Measurements from ENCODE around the gene PLPPR5. TPM values are rescaled to one million over a fixed set of nuclear protein-coding genes. Genes with fewer than 3 reads are reported as not detected.

PLPPR5 gene
- total RNA-seq, 1 experiment from 2014 or later = not detected

GRCh38 chr1:99003581-99004253 is 944 bp downstream of the PLPPR5 start:
- no peaks in the 10 kb centered on the region for H3K27me3 ChIP-seq (ENCODE audit: insufficient read depth, low read length)
- H3K4me3 ChIP-seq (replicated peaks in 1 of 2; ENCODE audit: low read depth in 1 of 2, low read length in 2 of 2) = no peak overlapping the region
- H3K27ac ChIP-seq (ENCODE audit: low read depth, low read length) = no peak overlapping the region
- no peaks in the 10 kb centered on the region for H3K9me3 ChIP-seq (ENCODE audit: control insufficient read depth in 1 of 2, insufficient read depth in 1 of 2, low read depth in 1 of 2, low read length in 2 of 2)
- no peaks in the 10 kb centered on the region for H4K20me1 ChIP-seq (ENCODE audit: insufficient read depth)
- ATAC-seq (no peak), DNase-seq (ENCODE audit: low read depth, low spot score) (no peak)
- intact Hi-C loops (cut with micrococcal nuclease) = no loop called here
- no TSS peak for BruUV-seq (replicated peaks)
- no peaks in the 10 kb centered on the region for H3K4me1 ChIP-seq (ENCODE audit: control insufficient read depth in 1 of 2, insufficient read depth in 2 of 2, low read length in 2 of 2)
- no peak for TF ChIP-seq ELF1 (IDR thresholded peaks at IDR 0.05; ENCODE audit: borderline replicate concordance, low read depth)
- no peak for TF ChIP-seq EGR1 (IDR thresholded peaks at IDR 0.05; ENCODE audit: low read depth)
- TF ChIP-seq TCF7L2 (IDR thresholded peaks at IDR 0.05; ENCODE audit: borderline replicate concordance, extremely low read depth, insufficient read depth, insufficient read length) = no peak
- no peak for TF ChIP-seq EZH2 (IDR thresholded peaks at IDR 0.05)
- H3K36me3 ChIP-seq (ENCODE audit: control insufficient read depth in 1 of 2, insufficient read depth in 2 of 2, low read length in 2 of 2) = no peaks in the 10 kb centered on the region
- H3K9ac ChIP-seq (ENCODE audit: low read length) = no peak overlapping the region
- H3K4me2 ChIP-seq (ENCODE audit: low read length) = no peak overlapping the region
- ChIA-PET CTCF (no interaction called here), RAD21 (ENCODE audit: low non-redundant PET in 1 of 2, low total read pairs in 2 of 2, uncharacterized antibody in 2 of 2, unreplicated experiment in 2 of 2) (no interaction called here), POLR2A (no interaction called here)
- no peak overlapping the region for H2AFZ ChIP-seq (ENCODE audit: low read depth, low read length, poor library complexity, severe bottlenecking)
- H3K79me2 ChIP-seq (ENCODE audit: insufficient read depth, low read length) = no peaks in the 10 kb centered on the region
- no peaks in the 10 kb centered on the region for H3K9me2 ChIP-seq (ENCODE audit: insufficient read depth)

DNA sequence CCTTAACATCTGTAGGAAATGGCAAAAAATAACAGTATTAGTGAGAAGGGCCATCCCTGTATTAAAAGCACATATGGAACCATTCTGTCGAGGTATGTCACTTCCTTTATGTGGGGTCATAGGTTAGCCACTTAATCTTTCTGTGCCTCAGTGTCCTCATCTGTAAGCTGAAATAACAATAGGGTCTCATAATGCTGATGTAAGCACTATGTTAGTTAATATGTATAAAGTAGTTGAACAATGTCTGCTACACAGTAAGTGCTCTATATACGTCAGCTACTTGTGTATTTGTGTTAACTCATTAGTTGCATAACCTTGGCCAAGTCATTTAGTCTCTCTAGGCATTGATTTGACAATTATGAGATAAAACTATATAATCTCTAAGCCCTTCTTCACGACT is 11.8 kb downstream of the PLPPR5 start:
- Histone ChIP-seq H4K20me1 (ENCODE audit: insufficient read depth) (no peaks in the 10 kb centered on the region), H3K4me2 (ENCODE audit: low read length) (no peak overlapping the region), H2AFZ (ENCODE audit: low read depth, low read length, poor library complexity, severe bottlenecking) (no peak overlapping the region), H3K27me3 (ENCODE audit: insufficient read depth, low read length) (no peaks in the 10 kb centered on the region), H3K79me2 (ENCODE audit: insufficient read depth, low read length) (no peaks in the 10 kb centered on the region), H3K4me1 (ENCODE audit: control insufficient read depth in 1 of 2, insufficient read depth in 2 of 2, low read length in 2 of 2) (0 out of 4 replicates have a peak, but pooled peaks cover 0 to 5% of the 10 kb centered on the region in 2 experiments), H3K9ac (ENCODE audit: low read length) (no peak overlapping the region), H3K36me3 (ENCODE audit: control insufficient read depth in 1 of 2, insufficient read depth in 2 of 2, low read length in 2 of 2) (no peaks in the 10 kb centered on the region), H3K9me3 (ENCODE audit: control insufficient read depth in 1 of 2, insufficient read depth in 1 of 2, low read depth in 1 of 2, low read length in 2 of 2) (no peaks in the 10 kb centered on the region), H3K27ac (ENCODE audit: low read depth, low read length) (no peak overlapping the region), H3K4me3 (replicated peaks in 1 of 2; ENCODE audit: low read depth in 1 of 2, low read length in 2 of 2) (no peak overlapping the region), H3K9me2 (ENCODE audit: insufficient read depth) (no peaks in the 10 kb centered on the region)
- intact Hi-C loops (cut with micrococcal nuclease) = loop anchor here (10.0 kb wide), 1 partner anchor 712 kb away; no protein-coding TSS in a partner anchor
- DNase-seq (ENCODE audit: low read depth, low spot score) (no peak), ATAC-seq (no peak)
- ChIA-PET POLR2A (no interaction called here), RAD21 (ENCODE audit: low non-redundant PET in 1 of 2, low total read pairs in 2 of 2, uncharacterized antibody in 2 of 2, unreplicated experiment in 2 of 2) (no interaction called here), CTCF (no interaction called here)
- TF ChIP-seq CEBPB (IDR thresholded peaks at IDR 0.05; ENCODE audit: low read depth) = no peak
- no peak for TF ChIP-seq RAD21 (IDR thresholded peaks at IDR 0.05; ENCODE audit: low read depth)
- no peak for TF ChIP-seq SP1 (IDR thresholded peaks at IDR 0.05; ENCODE audit: low read depth)
- TF ChIP-seq POLR2AphosphoS5 (IDR thresholded peaks at IDR 0.05; ENCODE audit: low read depth, low read length) = no peak
- no peak for TF ChIP-seq EGR1 (IDR thresholded peaks at IDR 0.05; ENCODE audit: low read depth)
- TF ChIP-seq, protein P1, sequence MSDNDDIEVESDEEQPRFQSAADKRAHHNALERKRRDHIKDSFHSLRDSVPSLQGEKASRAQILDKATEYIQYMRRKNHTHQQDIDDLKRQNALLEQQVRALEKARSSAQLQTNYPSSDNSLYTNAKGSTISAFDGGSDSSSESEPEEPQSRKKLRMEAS (IDR thresholded peaks at IDR 0.05) = no peak
- no peak for TF ChIP-seq ZFX (IDR thresholded peaks at IDR 0.05)
- no peak for TF ChIP-seq FOSL1 (IDR thresholded peaks at IDR 0.05; ENCODE audit: low read depth)
- TF ChIP-seq TCF7L2 (IDR thresholded peaks at IDR 0.05; ENCODE audit: borderline replicate concordance, extremely low read depth, insufficient read depth, insufficient read length) = no peak
- TF ChIP-seq ZNF274 (IDR thresholded peaks at IDR 0.05; ENCODE audit: low read depth, low read length) = no peak
- TF ChIP-seq POLR2A (IDR thresholded peaks at IDR 0.05; ENCODE audit: borderline replicate concordance, extremely low read depth, insufficient read depth, insufficient read length) = no peak
- no TSS peak for BruUV-seq (replicated peaks)
